Measurements from ENCODE around the gene NXPE4.
"Not testable (repeated sequence)": the region's sequence is repeated elsewhere in the genome, so short reads cannot be mapped to it uniquely, and the experiment has no call there.

DNA sequence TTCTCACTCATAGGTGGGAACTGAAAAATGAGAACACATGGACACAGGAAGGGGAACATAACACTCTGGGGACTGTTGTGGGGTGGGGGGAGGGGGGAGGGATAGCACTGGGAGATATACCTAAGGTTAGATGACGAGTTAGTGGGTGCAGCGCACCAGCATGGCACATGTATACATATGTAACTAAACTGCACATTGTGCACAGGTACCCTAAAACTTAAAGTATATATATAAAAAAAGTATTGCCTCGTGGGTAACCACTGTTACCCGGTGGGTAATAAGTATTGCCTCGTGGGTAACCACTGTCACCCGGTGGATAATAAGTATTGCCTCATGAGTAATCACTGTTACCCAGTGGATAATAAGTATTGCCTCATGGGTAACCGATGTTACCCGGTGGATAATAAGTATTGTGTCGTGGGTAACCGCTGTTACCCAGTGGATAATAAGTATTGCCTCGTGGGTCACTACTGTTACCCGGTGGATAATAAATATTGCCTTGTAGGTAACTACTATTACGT is 35.9 kb upstream of the NXPE4 start:
- TF ChIP-seq, protein P1, sequence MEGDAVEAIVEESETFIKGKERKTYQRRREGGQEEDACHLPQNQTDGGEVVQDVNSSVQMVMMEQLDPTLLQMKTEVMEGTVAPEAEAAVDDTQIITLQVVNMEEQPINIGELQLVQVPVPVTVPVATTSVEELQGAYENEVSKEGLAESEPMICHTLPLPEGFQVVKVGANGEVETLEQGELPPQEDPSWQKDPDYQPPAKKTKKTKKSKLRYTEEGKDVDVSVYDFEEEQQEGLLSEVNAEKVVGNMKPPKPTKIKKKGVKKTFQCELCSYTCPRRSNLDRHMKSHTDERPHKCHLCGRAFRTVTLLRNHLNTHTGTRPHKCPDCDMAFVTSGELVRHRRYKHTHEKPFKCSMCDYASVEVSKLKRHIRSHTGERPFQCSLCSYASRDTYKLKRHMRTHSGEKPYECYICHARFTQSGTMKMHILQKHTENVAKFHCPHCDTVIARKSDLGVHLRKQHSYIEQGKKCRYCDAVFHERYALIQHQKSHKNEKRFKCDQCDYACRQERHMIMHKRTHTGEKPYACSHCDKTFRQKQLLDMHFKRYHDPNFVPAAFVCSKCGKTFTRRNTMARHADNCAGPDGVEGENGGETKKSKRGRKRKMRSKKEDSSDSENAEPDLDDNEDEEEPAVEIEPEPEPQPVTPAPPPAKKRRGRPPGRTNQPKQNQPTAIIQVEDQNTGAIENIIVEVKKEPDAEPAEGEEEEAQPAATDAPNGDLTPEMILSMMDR (IDR thresholded peaks at IDR 0.05; ENCODE audit: low read depth, low read length), result not testable (repeated sequence)
- TF ChIP-seq EZH2phosphoT487 (IDR thresholded peaks at IDR 0.05; ENCODE audit: low read depth), result not testable (repeated sequence)
